Stimulated activated CD4-positive, alpha-beta T cell treated with anti-CD3 and anti-CD28 coated beads, TNF-alpha, amount 100 ng/mL, for 1 hour (primary cell): ENCODE results near the gene SLC16A13.
"Not testable (repeated sequence)": the region's sequence is repeated elsewhere in the genome, so short reads cannot be mapped to it uniquely, and the experiment has no call there.

Experiments used
- DNase-seq, 3 donors: peaks; one replicate each; pipeline ENCODE4 v3.0.0-alpha.2; 2020; ENCODE audit warnings: low read depth in 3 of 3, low spot score in 1 of 3

SLC16A13 gene, protein sequence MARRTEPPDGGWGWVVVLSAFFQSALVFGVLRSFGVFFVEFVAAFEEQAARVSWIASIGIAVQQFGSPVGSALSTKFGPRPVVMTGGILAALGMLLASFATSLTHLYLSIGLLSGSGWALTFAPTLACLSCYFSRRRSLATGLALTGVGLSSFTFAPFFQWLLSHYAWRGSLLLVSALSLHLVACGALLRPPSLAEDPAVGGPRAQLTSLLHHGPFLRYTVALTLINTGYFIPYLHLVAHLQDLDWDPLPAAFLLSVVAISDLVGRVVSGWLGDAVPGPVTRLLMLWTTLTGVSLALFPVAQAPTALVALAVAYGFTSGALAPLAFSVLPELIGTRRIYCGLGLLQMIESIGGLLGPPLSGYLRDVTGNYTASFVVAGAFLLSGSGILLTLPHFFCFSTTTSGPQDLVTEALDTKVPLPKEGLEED

DNA sequence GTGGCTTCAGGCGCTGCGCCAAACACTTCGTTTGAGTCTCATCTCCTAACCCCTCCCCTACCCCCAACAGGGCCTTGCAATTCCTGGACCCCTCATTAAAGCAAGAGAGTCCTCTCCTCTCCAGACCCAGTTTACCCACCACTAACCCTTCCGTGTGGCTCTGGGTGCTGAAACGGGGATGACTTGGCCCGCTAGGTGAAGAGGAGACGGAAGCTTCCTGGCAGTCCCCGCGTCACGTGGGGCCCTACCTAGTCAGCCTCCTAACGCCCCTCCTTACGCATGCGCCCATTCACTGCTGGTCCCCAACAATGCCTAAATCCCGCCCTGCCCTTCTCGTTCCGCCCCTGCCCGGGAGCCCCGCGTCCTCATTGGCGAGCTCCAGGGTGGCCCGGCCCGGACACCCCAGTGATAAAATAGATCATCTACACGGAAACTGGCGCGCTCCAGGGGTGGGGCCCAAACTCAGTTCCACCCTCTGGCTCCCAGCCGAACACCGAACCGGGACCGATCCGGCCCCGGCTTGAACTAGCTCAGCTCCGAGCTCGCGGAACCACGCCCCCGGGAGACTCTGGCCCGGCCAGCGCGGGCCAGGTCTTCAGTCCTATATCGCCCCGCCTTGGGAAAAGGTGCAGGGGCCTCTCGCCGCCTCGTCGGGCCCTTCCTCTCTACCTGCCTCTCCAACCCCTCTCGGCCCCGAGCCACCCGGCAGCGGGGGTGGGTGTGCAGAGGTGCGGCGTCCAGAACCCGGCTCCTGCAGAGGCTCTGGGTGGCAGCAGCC lies at the start of gene SLC16A13:
SLC16A13 (plus strand) TSS at position 425 of the 778 bp plus-strand sequence. CDS start 368 bp downstream, outside the sequence.
- peak; percentile 91 to 97 (median 96) for DNase-seq

GRCh38 chr17:6986676-6987075 lies 49.1 kb upstream of the SLC16A13 start:
- DNase-seq, result no peak

DNA sequence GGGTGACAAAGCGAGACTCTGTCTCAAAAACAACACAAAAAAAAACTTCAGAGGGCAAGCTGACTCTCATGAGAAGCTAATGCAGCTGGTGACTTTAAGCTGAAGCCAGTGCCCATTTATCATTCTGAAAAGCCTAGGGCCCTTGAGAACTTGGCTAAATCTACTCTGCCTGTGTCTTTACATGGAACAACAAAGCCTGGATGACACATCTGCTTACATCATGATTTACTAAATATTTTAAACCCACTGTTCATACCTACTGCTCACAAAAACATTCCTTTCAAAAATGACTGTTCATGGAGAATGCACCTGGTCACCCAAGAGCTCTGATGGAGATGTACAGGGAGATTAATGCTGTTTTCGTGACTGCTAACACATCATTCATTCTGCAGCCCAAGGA lies 46.0 kb upstream of the SLC16A13 start:
- DNase-seq, result no peak

DNA sequence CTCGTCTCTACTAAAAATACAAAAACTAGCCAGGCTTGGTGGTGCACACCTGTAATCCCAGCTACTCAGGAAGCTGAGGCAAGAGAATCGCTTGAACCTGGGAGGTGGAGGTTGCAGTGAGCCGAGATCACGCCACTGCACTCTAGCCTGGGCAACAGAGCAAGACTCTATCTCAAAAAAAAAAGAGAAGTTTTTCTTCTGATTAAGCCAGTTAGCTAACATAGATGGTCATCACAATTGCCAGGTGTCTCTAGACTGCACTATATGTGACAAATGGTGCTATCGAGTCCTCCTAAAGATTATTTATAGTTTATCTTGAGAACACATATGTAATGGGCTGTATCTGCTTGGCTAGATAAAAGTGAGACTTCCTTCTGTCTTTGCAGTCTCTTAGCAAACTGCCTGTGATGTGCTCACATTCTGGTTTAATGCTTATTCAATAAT lies 42.2 kb upstream of the SLC16A13 start:
- not testable (repeated sequence) for DNase-seq

- no peak for DNase-seq
These were observed 41.7 kb upstream of the SLC16A13 start for GRCh38 chr17:6994118-6994598.

DNA sequence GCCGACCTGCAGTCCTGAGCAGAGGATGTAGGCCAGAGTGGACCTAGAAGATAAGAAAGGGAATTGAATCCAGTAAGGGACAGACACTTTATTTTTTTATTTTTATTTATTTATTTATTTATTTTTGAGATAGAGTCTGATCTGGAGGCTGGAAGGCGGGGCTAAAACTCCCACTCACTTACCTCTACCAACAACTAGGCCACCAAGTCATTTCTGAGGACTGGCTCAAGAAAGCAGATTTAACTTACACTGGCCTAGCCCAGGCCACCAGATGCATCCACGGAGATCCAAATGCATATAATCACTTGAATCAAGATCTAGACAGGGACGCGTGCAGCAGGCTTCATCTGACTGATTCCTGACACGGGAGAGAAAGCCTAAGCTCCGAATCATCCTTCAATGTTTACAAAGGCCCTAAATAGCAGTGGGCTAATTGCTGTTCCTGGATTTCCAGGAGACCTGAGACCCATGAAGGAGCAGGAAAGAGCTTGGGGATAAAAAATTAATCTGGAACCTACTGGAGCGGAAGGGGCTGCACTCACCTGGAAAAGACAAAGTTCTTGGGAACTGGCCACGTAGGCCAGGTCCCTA lies 41.1 kb upstream of the SLC16A13 start:
- no peak for DNase-seq

GRCh38 chr17:6995500-6996255 lies 40.1 kb upstream of the SLC16A13 start, which contains the start of gene ALOX12:
Gene ALOX12, plus strand, starts transcription at chr17:6996049. Its CDS starts 69 bp downstream, at chr17:6996118.
- no peak for DNase-seq

GRCh38 chr17:6996256-6997011 lies 39.4 kb upstream of the SLC16A13 start:
- DNase-seq, result no peak

DNA sequence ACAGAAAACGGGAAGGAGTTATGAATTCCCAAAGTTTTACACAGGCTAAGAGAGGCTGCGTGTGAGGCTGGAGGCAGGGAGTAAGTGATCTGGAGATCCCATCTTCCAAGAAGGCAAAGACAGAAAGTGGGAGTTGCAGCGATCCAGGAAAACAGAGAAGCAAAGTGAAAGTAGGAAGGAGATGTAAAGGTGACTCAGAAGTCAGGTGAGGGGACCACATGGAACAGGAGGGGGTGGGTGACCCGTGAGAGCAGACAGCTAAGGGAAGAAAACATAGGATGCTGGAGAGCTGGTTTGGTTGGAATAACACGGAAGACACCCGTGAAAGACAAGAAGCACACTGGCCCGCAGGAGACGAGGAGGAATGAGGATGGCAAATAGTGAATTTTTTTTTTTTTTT lies 38.6 kb upstream of the SLC16A13 start:
- DNase-seq, result no peak

GRCh38 chr17:6998855-6999508 lies 36.8 kb upstream of the SLC16A13 start:
- no peak for DNase-seq

DNA sequence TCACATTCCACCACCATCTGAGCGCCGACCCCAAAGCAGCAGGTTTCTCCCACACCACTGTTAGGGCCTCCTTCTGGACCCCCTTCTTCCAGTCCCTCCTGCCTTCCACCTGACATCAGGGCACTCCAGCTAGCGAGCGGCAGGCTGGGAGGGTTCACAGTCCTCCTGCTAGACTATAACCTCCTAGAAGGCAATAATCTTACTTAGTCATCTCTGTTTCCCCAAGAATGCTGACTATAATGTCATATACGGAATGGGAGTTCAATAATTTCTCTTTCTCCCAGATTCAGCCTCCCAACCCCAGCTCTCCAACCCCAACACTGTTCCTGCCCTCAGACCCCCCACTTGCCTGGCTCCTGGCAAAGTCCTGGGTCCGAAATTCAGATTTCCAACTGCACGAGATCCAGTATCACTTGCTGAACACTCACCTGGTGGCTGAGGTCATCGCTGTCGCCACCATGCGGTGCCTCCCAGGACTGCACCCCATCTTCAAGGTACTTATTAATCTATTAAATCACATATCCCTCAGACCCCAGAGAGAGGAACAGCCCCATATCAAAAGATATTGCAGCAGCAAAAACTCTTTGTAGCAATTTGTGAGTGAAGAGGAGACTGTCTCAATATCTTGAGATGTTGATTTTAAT lies 34.4 kb upstream of the SLC16A13 start:
- peak in 1 of 3 donors; percentile 33 for DNase-seq

DNA sequence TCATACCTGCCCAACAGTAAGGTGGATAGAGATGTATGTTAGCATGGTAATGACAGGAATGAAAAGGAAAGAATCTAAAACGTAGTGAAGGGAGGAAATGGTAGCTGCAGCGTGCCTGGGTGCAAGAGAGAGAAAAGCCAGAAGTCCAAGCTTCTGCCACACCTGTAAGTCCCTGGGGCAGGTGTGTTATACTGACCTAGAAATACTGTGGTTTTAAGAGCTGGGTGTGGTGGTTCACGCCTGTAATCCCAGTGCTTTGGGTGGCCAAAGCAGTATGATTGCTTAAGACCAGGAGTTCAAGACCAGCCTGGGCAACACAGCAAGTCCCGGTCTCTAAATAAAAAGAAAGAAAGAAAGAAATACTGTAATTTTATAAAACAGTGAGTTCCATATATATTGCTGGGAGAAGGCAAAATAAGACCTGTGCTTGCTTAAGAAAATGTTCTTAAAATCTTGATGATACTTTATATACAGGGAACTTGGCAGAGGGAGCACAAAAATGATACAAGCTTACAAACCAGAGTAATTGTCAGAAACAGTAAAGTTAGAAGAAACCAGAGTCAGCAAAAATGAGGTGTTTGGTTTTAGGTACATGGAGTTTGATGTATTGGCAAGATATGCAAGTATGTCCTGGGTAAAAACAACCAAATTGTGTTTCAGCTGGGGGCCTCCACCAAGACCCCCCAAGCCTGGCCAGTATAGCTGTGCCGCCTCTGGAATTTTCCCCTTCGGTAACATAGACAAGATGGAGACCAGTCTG lies 33.3 kb upstream of the SLC16A13 start:
- no peak for DNase-seq

GRCh38 chr17:7003745-7004144 lies 32.1 kb upstream of the SLC16A13 start:
- no peak for DNase-seq

DNA sequence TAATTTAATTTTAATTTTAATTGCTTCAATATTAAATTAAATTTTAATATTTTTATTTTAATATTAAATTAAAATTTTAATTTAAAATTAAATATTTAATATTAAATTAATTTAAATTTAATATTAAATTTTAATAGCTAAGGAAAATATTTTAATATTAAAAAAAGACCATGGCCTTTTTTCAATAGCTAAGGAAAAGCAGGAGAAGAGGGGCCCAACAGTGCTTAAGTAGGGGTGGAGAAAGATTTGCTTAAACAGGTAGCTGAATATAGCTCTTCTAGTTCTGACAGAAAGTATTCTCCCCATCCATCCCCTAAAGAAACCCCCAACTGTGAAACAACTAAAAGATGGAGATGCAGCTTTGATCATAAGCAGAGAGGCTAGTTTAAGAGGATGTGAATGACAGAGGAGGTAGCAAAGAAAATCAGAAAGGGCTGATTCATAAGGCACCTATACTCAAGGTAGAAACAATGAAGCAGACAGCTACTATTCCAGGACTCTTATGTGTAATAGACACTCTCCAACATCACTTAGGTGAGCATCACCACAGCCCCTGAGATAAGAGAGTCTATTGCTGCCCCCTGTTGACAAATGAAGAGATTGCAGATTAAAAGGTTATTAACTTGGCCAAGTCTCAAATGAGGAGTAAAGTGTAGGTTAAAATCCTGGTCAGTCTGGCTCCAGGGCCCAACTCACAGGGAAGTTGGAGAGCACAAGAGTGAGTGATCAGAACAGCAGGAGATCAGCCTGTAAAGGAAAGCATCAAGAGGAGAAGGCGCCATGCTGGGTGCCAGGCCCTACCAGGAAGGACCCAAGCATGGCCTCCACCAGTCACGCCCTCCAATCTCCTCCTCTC lies 31.2 kb upstream of the SLC16A13 start:
- DNase-seq, result no peak

DNA sequence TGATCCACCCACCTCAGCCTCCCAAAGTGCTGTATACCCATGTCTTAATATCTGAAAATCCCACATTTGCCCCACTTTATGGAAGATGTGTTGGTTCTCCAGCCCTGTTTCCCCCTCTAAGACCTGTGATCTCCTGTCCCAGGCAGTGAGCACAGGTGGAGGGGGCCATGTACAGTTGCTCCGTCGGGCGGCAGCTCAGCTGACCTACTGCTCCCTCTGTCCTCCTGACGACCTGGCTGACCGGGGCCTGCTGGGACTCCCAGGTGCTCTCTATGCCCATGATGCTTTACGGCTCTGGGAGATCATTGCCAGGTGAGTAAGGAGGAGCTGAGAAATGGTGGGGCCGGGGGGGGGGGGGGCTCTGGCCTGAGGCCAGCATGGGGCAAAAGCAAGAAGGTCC lies 30.1 kb upstream of the SLC16A13 start:
- no peak for DNase-seq

DNA sequence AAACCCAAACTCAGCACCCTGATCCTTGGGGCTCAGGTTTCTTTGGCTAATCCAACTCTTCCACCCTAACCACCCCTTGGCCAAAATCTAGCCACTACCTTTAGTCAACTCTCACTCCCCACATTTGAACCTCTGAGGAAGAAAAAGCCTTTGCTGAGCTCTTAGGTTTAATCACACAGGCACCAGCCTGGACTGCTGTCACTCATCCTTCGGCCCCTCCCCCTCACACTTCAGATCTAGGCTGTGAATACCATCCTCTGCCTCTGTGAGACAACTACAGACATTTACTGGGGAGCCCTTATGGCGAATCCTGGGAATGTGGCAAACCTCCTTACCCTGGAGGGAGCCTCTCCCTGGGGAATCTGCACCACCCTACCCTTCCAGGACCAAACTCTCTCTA lies 28.7 kb upstream of the SLC16A13 start:
- no peak for DNase-seq

DNA sequence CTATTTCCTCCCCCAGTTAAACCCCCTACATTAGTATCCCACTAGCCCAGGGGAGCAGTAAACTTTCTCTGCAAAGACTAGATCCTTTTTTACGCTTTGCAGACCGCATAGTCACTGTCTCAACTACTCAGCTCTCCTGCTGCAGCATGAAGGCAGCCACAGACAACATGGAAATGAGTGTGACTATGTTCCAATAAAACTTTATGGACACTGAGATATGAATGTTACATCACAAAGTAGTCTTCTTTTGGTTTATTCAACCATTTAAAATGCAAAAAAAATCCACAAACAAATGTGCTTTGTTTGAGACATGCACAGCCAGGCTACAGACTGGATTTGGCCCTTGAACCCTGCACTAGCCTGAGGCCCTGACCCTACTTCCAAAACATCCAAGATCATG lies 25.3 kb upstream of the SLC16A13 start:
- no peak for DNase-seq
